Stimulated activated CD8-positive, alpha-beta memory T cell treated with anti-CD3 and anti-CD28 coated beads, Interleukin-4, amount 100 ng/mL, for 24 hours (primary cell): ENCODE data around the gene STT3B.
"Not testable (repeated sequence)": the region's sequence is repeated elsewhere in the genome, so short reads cannot be mapped to it uniquely, and the experiment has no call there.

ENCODE experiments used
- DNase-seq: peaks from one replicate; pipeline ENCODE4 v3.0.0-alpha.2; 2020; ENCODE audit warnings: low read depth

The STT3B gene

GRCh38 chr3:31605333-31605732 lies 72.6 kb downstream of the STT3B start:
- DNase-seq = not testable (repeated sequence)

- no peak for DNase-seq
Observed at GRCh38 chr3:31606453-31606852, 73.7 kb downstream of the STT3B start.

GRCh38 chr3:31610700-31611275 lies 78.1 kb downstream of the STT3B start:
- DNase-seq = no peak

GRCh38 chr3:31613177-31613576 lies 80.5 kb downstream of the STT3B start:
- DNase-seq = no peak

- no peak for DNase-seq
Observed at GRCh38 chr3:31613654-31614053, 80.9 kb downstream of the STT3B start.

- no peak for DNase-seq
Observed at GRCh38 chr3:31614162-31614921, 81.6 kb downstream of the STT3B start.

GRCh38 chr3:31615071-31615875 lies 82.5 kb downstream of the STT3B start:
- no peak for DNase-seq

- DNase-seq = no peak
Observed at GRCh38 chr3:31616711-31617110, 84.0 kb downstream of the STT3B start.

- DNase-seq = no peak
Observed at GRCh38 chr3:31620656-31621055, 87.9 kb downstream of the STT3B start.

- no peak for DNase-seq
Observed at GRCh38 chr3:31621314-31621713, 88.6 kb downstream of the STT3B start.

- DNase-seq = no peak
Observed at GRCh38 chr3:31622636-31623288, 90.0 kb downstream of the STT3B start.

- DNase-seq = no peak
Observed at GRCh38 chr3:31624083-31624709, 91.5 kb downstream of the STT3B start.

GRCh38 chr3:31625358-31625757 lies 92.6 kb downstream of the STT3B start:
- no peak for DNase-seq

- no peak for DNase-seq
Observed at GRCh38 chr3:31629054-31629453, 96.3 kb downstream of the STT3B start.

GRCh38 chr3:31634476-31634875 lies 101.8 kb downstream of the STT3B start:
- no peak for DNase-seq

- DNase-seq = no peak
Observed at GRCh38 chr3:31635545-31635944, 102.8 kb downstream of the STT3B start.

- no peak for DNase-seq
Observed at GRCh38 chr3:31636049-31636448, 103.3 kb downstream of the STT3B start.

- DNase-seq = no peak
Observed at GRCh38 chr3:31636694-31637442, 104.1 kb downstream of the STT3B start.

GRCh38 chr3:31639828-31640227 lies 107.1 kb downstream of the STT3B start:
- DNase-seq = no peak

- no peak for DNase-seq
Observed at GRCh38 chr3:31645256-31645655, 112.5 kb downstream of the STT3B start.

GRCh38 chr3:31648286-31648968 lies 115.7 kb downstream of the STT3B start:
- no peak for DNase-seq
